ENCODE data around the gene PHF5A.
"Not testable (repeated sequence)": the region's sequence is repeated elsewhere in the genome, so short reads cannot be mapped to it uniquely, and the experiment has no call there.

PHF5A gene

GRCh38 chr22:41487037-41487935 is 18.8 kb upstream of the PHF5A start:
- DNase-seq = no peak

DNA sequence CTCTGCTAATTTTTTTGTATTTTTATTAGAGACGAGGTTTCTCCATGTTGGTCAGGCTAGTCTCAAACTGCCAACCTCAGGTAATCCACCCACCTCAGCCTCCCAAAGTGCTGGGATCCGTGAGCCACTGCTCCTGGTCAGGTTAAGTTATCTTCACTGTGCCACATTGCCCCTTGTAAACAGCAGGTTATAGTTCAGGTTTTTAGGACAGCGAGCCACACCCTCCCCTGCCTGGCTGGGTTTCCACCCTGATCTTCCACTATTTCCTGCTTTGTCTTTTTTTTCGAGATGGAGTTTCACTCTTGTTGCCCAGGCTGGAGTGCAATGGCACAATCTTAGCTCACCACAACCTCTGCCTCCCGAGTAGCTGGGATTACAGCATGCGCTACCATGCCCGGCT is 16.5 kb upstream of the PHF5A start:
- no peak for DNase-seq

DNA sequence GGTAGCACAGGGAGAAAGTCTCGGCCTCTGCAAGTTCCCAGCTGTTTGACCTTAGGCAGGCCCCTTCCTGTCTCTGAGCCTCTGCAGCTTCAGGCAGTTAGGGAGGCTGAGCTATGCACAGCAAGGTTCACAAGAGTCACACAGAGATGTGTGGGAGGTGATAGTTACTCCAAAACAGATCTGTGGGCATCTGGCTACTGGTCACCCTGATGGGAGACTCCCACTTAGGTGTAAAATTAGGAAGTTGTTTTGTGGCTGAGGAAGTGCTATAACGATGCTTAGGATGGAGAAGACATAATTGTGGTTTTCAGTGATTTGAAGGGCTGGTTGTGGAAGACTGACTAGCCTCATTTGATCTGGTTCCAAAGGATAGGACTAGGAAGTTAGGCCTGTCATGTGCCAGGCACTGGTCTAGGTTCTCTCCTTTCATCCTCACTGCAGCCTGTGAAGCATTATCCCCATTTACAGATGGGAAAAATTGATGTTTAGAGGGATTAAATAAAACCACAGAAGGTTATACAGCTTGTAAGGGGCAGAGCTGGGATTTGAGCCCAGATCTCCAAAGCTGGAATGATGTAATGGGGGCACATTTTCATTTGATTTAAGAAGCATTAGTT is 13.9 kb upstream of the PHF5A start:
- DNase-seq = no peak

DNA sequence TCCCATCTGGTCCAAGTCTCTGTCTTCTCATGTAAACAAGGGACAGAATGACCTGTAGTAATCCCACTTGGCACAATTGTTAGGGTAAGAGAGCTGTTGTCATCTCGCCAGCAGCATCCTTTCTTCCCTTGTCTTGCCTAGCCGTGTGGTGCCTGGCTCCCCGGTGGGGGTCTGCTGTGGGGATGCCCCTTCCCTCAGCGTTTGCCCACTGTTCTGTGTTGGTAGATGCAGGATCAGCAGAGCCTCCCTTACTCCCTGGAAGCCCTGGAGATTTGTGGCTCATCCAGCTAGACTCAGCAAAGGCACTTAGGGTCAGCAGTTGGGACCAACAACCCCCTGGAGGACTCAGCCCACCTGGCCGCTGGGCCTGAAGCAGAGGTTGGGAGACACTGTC is 13.4 kb upstream of the PHF5A start:
- no peak for DNase-seq

DNA sequence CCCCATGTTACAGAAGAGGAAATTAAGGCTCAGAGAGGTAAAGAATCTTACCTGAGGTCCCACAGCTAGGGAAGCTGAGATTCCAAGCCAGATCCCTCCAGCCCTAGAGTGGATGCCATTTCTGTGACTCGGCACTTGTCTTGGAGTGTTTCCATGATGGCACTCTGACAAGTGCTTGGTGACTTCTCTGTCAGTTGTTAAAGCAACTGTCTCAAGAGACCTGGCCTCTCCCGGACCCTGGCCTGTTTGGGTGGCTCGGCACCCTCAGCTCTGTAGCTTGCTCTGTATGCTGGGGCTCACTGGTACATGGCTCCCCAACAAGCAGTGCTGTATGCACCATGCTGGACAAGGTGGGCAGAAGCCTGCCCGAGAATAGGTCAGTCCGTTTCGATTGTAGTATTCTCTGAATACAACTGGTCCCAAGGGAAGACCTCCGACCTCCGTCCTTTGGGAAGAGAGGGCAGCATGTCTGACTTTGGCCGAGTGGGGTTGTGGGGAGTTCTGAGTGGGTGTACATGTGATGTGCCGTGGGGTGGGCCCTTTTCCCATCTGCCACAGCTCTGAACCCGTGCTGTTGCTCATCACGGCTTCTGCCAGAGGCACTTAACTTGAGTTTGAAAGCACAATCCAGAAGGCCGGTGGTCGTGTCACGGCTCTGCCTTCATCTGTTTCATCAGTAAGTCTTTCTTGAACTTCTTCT is 12.8 kb upstream of the PHF5A start:
- no peak for DNase-seq

GRCh38 chr22:41480397-41480735 is 11.9 kb upstream of the PHF5A start:
- no peak for DNase-seq

DNA sequence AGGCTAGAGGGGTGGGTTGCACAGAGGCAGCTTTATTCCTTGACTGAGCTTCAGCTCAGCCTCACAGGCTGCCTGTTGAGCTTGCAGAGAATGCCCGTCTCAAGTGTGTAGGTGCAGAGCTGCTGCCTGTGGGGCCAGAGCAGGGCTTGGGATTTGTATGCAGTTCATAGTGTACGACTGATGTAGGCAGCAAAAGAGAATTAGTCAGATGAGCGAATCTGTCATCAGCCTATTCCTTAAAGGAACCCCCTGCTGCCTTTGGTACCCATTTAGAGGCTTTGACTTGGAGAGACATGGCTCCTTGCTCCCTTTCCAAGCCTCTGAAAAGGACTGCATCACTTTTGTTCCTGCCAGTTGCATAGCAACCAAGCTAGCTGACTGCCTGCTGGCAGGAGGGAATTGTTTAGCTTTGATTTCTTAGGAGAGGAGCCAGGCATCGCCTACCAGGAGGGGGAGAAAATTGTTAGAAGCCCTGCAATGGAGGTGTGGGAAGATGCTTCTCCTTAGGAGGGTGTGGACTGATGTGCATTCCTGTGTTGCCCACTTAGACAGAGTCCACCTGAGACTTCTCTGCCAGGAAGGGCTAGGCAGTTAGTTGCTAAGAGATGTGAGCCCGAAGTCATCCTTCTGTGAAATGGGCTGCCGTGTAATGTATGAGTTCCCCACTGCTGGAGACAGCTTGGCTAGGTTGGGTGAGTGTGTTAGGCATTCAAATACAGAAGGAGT is 11.3 kb upstream of the PHF5A start:
- DNase-seq = no peak

- DNase-seq = no peak
These were observed 10.5 kb upstream of the PHF5A start for GRCh38 chr22:41478891-41479521.

DNA sequence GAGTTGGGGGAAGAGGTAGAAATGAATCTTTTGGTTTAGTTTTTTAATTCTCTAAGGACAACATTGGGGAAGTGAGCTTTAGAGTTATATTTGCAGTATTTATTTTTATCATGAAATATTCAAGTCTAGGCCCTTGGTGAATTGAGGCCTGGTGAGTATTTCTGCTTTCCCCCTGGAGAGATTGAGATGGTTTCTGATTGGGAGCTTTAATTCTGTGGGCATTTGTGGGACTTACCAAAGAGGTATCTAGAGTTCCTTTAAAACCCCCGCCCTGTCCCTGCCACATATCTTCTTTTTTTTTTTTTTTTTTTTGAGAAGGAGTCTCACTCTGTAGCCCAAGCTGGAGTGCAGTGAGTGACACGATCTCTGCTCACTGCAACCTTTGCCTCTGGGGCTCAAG is 10.0 kb upstream of the PHF5A start:
- DNase-seq = no peak

- DNase-seq = no peak
These were observed 6.5 kb upstream of the PHF5A start for GRCh38 chr22:41474872-41475451.

DNA sequence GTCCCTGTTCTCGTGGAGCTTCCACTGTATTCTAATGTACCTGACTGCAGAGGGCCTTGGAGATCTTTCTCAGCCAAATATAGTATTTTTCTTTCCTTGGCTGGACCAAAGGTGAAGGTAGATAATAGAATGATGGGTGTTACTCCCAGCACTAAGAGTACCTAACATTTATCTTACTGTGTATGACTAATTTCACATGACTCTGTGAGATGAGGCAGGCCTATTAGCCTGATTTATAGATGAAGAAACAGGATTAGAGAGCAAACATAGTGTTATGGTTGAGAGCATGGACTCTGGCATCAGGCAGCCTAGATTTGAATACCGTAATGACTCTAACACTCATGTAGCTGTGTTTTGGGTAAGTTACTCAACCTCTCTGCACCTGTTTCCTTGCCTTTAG is 3.1 kb upstream of the PHF5A start:
- DNase-seq = no peak

DNA sequence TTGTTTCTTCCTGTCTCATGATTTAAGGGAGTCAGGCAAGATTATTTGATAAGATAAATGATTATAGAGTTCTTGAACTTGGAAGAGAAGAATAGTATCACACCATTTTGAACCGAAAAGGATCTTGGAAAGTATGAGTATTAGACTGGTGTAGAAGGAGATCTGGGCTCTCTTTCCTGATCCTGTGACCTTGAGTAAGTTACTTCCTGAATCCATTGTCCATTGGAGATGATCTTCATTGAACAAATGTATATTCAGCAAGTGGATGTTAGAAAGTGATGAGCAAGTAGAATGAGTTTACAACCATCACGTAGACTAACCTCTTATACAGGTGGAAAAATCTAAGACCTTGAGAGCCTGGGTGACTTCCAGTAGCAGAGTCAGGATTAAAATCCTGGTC is 2.4 kb upstream of the PHF5A start:
- no peak for DNase-seq

DNA sequence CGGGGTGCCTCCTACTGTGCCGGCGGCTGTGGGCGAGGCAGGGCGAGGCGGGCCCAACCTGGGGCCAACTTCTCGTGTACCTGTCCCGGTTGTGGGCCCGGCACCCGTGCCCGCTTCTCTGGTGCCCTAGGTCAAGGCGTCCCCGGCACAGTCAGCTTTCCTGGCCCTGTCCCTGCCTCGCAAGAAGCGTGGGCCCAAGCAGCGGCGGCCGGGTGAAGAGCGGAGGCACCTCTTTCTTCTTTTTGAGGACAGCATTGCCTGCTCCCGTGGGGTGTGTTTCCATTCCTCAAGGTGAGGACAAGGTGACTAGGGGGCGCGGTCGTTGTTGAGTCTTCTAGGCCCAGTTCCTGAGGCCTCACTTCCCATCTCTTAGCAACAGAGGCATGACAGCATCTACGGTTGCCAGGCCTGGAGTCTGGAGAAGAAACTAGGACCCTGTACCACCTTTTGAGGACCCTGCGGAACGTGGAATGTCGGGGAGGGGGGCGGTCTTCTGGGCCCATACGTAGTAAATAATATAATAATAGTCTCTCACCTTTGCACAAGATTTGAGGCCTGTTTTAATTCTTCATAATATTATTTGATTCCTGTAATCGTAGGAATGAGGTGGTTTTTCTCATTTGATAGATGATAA is 843 bp upstream of the PHF5A start:
- no peak for DNase-seq

GRCh38 chr22:41461901-41462300 is 6.6 kb downstream of the PHF5A start:
- no peak for DNase-seq

GRCh38 chr22:41460071-41460470 is 8.4 kb downstream of the PHF5A start:
- not testable (repeated sequence) for DNase-seq

- no peak for DNase-seq
These were observed 9.1 kb downstream of the PHF5A start for GRCh38 chr22:41459431-41459830.

DNA sequence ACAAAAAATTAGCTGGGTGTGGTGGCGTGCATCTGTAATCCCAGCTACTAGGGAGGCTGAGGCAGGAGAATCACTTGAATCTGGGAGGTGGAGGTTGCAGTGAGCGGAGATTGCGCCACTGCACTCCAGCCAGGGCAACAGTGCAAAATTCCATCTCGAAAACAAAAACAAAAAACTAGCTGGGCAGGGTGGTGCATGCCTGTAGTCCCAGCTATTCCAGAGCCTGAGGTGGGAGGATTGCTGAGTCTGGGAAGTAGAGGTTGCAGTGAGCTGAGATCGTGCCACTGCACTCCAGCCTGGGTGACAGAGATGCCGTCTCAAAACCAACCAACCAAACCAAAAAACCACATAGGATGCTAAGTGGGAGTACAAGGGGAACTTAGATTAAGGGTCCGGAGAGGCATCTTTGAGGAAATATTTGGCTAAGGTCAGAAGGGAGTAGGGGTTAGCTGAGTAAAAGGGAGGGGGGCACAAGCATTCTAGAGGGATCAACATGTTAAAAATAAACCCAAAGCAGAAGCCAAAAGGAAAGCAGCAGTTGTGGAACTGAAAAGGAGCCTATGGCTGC is 10.2 kb downstream of the PHF5A start:
- DNase-seq = no peak

- DNase-seq = peak; percentile 80
These were observed 20.2 kb downstream of the PHF5A start for GRCh38 chr22:41448189-41448808.

- DNase-seq = peak; percentile 52
These were observed 20.9 kb downstream of the PHF5A start for GRCh38 chr22:41447435-41448188.

Measured in T-helper 9 cell (primary cell).